OCI-LY3 (cell line): ENCODE data around the gene ADORA2A.

ENCODE experiments used
- EZH2phosphoT487 ChIP-seq: fragments of 200-600 bp; shearing (Covaris generic); IDR thresholded peaks from 2 replicates; pipeline ENCODE4 v1.6.1; 2018; ENCODE audit warnings: antibody characterized with exemption, mixed run types, low read depth
- TF ChIP-seq, protein P1 (sequence below): fragments of 200-600, 300-600 bp; sonication (generic); IDR thresholded peaks from 2 replicates; pipeline ENCODE4 v1.5.1; 2014; ENCODE audit warnings: antibody characterized with exemption, low read length, low read depth

DNA sequence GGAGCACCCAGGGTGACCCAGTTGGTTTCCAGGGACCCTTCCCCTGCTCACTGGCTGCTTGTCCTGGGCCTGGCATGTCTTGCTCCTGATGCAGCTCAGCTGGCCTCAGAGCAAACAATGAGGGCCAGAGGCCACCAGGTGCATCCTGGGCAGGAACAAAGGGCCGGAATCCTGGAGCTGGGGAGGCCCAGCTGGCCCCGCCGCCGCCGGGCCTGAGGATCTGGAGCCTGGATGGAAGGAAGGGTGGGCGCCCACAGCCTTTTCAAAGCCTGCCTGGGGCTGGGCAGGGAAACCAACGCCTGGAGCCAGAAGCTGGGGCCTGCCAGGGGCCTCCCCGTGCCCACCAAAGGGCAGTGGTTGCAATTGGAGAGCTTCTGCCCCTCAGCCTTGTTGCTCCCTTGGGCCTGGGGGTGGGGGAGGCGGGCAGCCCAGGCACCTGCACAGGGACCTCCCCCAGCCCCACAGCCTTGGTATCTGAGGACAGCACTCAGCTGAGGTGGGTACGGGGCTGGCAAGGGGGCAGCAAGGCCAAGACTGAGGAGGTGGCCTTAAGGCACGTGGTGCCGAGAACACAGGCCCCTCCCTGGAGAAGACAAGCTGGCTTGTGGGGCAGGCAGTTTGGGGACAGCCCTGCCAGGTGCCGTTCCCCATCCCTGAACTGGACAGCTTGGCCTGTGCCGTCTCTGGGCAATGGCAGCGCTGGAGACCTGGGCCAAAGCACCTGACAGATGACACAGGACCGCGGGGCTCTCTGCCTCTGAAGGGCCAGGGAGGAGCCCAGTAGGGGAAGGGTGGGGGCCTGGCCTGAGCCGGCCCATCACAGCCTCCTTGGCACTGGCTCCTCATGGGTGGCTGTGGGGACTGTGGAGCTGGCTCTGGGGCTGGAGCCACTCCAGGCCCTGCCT lies 7.1 kb upstream of the ADORA2A start:
- TF ChIP-seq, protein P1, sequence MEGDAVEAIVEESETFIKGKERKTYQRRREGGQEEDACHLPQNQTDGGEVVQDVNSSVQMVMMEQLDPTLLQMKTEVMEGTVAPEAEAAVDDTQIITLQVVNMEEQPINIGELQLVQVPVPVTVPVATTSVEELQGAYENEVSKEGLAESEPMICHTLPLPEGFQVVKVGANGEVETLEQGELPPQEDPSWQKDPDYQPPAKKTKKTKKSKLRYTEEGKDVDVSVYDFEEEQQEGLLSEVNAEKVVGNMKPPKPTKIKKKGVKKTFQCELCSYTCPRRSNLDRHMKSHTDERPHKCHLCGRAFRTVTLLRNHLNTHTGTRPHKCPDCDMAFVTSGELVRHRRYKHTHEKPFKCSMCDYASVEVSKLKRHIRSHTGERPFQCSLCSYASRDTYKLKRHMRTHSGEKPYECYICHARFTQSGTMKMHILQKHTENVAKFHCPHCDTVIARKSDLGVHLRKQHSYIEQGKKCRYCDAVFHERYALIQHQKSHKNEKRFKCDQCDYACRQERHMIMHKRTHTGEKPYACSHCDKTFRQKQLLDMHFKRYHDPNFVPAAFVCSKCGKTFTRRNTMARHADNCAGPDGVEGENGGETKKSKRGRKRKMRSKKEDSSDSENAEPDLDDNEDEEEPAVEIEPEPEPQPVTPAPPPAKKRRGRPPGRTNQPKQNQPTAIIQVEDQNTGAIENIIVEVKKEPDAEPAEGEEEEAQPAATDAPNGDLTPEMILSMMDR, result no peak
- TF ChIP-seq EZH2phosphoT487, result no peak
